Epithelial cell of proximal tubule (primary cell): Measurements from ENCODE around the gene AKR1E2. TPM values are rescaled to one million over a fixed set of nuclear protein-coding genes. Genes with fewer than 3 reads are reported as not detected.

Experiments used
- DNase-seq: peaks from one replicate; pipeline ENCODE4 v3.0.0-alpha.2; 2011; ENCODE audit warnings: low read depth
- H3K4me3 ChIP-seq: 2 replicates; pipeline ENCODE4 v1.5.1; 2011; ENCODE audit warnings: low read depth, mild to moderate bottlenecking, low read length
- total RNA-seq: library from RNA; depleted of rRNA; stranded (reverse); fragments of >200 nt; gene quantifications from 2 replicates; pipeline ENCODE4 v1.2.3, GENCODE V29; 2015
- TF ChIP-seq, protein P1 (sequence below): conservative IDR thresholded peaks from 2 replicates; pipeline ENCODE4 v1.5.1; 2012; ENCODE audit warnings: low read depth, mild to moderate bottlenecking, low read length

AKR1E2 gene
- total RNA-seq, 1 donor from 2014 or later, result 2.2 TPM

DNA sequence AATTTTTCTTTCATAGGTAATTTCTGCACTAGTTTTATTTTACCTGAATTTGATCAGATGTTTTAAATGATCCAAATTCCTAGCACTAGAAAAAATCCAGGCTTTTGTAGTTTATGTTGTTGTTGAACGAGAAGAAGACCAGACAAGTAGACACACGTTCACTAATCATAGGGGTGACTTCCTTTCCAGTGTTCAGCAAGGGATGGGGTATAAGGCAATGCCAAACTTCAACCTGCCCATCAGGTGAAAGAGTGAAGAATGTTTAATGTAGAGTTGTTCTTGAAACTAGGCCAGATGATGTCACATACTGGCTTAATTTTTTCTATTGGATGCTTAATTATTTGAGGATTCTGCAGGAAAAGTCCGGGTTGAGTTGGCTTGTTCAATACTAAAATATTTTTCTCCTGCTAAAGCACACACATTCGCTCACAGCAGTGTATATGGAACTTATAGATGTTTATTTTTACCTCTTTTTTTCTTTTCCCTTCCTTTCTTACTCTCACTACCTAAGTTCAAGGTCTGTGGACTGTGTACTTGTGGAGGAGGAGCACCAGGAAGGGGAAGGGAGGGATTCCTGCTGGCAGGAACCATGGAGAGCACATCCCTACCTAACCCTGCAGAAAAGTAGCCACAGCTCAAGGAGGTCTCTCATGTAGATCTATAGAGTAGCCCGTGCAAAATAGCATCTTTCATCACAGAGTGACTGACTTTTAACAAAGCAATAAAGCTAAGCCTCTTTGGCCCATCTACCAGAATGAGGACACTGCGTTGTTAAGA lies 23.1 kb upstream of the AKR1E2 start:
- H3K4me3 ChIP-seq, result no peak overlapping the region
- DNase-seq, result no peak
- TF ChIP-seq, protein P1, sequence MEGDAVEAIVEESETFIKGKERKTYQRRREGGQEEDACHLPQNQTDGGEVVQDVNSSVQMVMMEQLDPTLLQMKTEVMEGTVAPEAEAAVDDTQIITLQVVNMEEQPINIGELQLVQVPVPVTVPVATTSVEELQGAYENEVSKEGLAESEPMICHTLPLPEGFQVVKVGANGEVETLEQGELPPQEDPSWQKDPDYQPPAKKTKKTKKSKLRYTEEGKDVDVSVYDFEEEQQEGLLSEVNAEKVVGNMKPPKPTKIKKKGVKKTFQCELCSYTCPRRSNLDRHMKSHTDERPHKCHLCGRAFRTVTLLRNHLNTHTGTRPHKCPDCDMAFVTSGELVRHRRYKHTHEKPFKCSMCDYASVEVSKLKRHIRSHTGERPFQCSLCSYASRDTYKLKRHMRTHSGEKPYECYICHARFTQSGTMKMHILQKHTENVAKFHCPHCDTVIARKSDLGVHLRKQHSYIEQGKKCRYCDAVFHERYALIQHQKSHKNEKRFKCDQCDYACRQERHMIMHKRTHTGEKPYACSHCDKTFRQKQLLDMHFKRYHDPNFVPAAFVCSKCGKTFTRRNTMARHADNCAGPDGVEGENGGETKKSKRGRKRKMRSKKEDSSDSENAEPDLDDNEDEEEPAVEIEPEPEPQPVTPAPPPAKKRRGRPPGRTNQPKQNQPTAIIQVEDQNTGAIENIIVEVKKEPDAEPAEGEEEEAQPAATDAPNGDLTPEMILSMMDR, result no peak

DNA sequence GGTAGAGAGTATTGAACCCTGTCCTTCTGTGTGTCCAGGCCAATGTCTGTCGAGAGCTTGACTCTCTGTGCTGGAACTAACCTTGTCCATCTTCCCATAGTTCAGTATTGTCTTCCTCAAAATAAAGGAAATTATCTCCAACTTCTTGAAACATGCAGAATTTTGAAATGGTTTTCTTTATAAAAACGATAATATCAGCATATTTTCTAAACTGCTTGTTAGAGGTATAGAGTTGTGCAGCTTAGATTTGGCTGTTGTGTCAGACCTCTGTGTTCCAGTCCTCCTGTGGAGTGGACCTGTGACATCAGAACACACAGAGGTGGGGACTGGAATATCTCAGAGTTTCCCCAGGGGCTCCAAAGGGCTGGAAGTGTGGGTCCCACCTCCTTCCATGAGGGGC lies 22.2 kb upstream of the AKR1E2 start:
- DNase-seq, result no peak
- H3K4me3 ChIP-seq, result no peak overlapping the region
- TF ChIP-seq, protein P1, result no peak

DNA sequence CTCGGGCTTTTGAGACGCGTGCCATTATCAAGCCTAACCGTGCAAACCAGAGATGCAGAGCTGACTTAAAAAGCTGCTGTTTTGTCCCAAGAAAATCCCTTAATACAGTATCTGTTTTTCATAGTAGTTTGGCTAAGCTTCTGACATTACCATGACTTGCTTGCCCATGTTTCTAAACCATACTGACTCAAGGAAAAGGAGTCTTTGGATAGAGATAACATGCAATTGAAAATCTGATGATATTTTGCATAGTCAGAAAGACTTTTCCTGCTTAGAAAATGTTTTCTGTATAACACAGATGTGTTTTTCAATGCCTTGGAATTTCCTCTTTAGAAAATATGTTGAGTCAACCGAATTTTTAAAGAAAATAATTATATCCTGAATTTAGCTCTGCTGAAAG lies 21.5 kb upstream of the AKR1E2 start:
- no peak overlapping the region for H3K4me3 ChIP-seq
- TF ChIP-seq, protein P1, result no peak
- no peak for DNase-seq

DNA sequence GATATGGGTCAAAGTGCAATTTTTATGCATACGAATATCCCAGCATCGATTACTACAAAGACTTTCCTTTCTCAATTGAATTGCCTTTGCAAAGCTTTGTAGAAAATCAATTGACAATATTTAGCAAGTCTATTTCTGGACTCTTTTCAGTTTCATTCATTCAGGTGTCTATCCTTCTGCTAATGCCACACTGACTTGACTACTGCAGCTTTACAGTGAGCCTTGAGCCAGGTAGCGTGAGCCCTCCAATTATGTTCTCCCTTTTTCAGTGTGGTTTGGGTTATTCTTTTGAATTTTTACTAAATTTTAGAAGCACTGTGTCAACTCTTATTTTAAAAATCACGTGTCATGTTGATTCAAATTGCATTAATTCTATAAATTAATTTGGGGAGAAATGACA lies 19.5 kb upstream of the AKR1E2 start:
- H3K4me3 ChIP-seq, result no peak overlapping the region
- TF ChIP-seq, protein P1, result no peak
- no peak for DNase-seq

DNA sequence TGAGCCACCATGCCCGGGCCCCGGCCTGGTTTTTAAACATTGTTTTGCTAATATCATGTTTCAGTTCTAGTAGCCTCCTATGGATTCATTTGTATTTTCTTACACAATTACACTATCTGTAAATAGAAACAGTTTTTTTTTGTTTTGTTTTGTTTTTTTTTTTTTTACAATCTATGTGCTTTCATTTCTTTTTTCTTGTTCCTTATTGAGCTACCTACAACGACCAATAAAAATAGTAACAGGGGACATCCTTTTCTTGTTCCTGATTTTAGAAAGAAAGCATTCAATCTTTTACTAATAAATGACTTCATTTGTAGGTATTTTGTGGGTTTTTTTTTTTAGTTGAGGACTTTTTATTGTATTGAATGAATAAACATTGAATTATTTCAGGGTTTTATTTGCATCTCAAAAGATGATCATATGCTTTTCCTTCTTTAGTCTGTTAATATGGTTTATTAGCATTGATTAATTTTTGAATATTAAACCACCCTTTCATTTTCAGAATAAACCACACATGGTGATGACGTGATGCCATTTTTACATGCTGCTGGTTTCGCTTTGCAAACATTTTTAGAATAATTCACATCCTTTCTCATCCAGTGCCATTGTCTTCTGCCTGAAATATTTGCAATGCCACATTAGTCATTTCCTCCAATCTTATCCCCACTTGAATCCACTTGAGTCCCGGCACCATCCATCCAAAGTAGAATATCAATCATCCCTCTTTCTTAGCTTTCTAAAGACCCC lies 18.1 kb upstream of the AKR1E2 start:
- peak; percentile 74 for DNase-seq
- H3K4me3 ChIP-seq, result no peak overlapping the region
- TF ChIP-seq, protein P1, result no peak

DNA sequence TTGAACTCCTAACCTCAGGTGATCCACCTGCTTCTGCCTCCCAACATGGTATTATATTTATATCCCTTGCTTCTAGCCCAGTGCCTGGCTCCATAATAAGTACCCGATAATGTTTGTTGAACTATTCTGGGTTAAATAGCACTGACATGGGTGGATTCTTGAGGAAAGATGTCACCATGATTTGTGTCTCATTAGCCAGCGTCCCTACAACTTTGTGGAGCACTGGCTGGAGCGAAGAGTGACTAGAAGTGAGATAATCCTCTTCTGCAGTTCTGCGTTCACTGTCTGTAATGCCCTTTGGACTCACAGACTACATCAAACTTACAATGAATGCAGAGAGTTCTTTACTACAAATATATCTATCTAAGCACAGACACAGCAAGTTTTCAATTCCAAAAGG lies 16.9 kb upstream of the AKR1E2 start:
- no peak for DNase-seq
- H3K4me3 ChIP-seq, result no peak overlapping the region
- TF ChIP-seq, protein P1, result no peak
